Inflammatory macrophage treated with lipopolysaccharide for 4 hours (primary cell): ENCODE data around the gene TAF3.
"Not testable (repeated sequence)": the region's sequence is repeated elsewhere in the genome, so short reads cannot be mapped to it uniquely, and the experiment has no call there.

Experiments
- DNase-seq: peaks from one replicate; pipeline ENCODE4 v3.0.0-alpha.2; 2020

Gene TAF3

DNA sequence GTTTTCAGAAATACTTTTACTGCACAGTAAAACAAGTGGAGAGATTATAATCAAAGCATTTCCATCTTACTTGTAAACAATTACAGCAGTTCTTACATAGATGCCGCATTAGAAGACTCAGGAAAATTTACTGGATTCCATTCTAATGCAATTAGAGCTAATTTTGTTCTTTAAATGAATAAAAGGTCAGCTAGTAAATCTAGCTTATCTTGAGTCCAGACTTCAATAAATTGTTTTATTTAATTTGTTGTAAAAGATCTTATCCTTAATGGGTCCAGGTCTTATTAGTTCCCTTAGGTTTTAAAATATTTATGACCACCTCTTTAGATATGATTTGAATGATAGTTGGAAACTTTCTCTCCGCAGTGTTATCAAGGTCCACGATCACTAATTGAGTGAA is 166.0 kb downstream of the TAF3 start:
- DNase-seq: no peak

DNA sequence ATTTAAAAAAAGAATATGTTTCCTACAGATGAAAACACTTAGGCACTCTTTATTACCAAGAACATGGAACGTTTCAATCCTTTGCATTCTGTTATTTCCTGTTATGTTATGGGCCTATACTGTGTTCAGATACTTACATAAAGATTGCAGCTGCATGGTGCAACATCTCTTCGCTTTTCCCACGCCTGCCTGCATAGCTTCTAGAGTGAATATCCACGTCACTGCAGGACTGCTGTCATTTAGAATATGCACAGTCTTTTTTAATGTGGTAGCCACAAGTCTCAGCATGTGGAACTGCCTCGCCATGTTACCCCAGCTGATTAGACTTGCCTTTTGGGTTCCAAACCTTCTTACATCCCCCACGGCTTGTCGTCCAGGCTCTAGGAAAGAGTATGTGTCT is 166.6 kb downstream of the TAF3 start:
- no peak for DNase-seq

DNA sequence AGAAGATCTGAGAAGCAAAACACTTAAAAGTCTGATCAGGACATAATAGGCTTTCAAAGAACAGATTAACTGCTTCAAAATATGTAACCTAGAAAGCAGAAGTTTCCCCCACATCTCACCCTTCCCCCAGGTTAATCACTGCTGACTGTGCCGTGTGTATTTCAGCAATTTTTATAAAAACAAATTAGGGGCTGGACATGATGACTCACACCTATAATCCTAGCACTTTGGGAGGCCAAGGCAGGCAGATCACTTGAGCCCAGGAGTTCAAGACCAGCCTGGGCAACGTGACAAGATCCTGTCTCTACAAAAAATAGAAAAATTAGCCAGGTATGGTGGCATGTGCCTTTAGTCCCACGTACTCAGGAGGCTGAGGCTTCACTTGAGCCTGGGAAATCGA is 168.5 kb downstream of the TAF3 start:
- peak; percentile 16 for DNase-seq

DNA sequence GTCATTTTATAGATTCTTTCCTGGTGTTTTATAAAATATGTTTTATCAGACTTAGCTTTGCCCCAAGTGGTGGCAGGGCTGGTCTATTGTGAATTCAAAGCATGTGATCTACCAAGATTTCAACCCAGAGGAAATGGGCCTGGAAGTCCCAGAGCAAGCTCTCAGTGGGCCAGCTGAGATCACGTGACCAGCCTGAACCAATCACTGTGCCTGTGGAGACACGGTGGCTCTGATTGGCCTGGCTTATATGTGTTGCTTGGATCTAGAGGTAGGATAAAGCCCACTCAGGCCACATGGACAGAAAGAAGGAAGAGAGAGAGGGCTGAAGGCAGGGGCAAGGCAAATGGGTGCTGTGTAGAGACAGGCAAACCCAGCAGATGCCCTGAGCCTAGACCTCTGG is 170.7 kb downstream of the TAF3 start:
- DNase-seq: no peak

GRCh38 chr10:7998831-7999230 is 180.5 kb downstream of the TAF3 start:
- DNase-seq: no peak

GRCh38 chr10:8004469-8005000 is 186.2 kb downstream of the TAF3 start:
- no peak for DNase-seq

DNA sequence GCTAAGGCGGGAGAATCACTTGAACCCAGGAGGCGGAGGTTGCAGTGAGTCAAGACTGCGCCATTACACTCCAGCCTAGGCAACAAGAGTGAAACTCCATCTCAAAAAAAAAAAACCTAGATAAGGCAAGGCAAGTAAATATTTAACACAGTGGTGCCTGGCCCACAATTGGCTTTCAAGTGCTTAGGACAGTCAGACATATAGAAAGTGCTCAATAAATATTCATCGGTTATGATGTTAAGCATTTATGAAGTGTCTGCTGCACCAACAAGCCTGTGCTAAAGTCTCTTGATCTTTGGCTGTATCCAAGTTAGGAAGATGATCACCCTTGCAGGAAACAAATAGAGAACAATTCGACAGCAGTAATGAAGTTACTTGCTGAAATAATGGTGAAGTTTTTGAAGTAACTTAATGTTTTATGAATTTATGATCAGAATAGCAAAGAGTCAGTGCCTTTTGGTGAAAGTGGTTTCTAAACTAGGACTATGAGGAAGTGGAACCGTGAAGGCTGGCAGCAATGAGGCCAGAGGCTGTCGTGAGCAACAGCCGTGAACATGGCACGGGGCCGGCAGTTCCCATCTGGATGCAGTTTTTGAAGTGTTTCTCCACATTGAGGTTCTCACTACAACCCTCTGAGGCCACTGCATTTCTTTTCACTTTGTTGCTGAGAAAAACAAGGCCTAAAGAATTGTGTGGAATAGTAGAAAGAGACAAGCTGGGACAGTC is 188.1 kb downstream of the TAF3 start:
- peak; percentile 18 for DNase-seq

DNA sequence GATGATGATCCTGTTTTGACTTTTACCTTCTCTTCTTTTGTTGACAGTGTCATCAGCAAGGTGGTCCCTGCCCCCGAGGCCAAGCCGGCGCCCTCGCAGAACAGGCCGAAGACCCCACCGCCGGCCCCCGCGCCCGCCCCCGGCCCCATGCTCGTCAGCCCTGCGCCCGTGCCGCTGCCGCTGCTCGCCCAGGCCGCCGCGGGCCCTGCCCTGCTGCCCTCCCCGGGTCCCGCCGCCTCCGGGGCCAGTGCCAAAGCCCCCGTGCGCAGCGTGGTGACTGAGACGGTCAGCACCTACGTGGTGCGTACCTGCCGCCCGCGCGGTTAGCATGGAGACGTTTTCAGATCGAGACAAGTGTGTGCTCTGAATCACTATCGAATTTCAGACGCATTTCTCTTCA is 190.7 kb downstream of the TAF3 start:
- DNase-seq: no peak

DNA sequence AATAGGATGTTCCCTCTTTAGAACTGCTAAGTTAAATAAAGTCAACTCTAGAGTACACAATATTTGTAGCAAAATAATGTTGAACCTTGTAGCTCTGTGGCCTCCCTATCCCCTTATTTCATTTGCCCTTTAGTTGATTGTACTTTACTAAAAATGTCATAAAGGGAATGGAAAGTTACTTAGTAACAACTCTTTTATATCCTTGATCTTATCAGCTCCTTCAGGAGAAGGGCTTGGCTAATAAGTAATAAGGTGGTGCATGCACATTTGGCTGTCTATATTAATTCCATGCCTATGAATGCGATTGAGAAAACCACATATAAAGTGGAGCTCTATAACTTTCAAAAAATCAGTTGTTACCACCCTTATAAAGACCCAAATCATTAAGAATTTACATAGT is 194.7 kb downstream of the TAF3 start:
- DNase-seq: no peak

DNA sequence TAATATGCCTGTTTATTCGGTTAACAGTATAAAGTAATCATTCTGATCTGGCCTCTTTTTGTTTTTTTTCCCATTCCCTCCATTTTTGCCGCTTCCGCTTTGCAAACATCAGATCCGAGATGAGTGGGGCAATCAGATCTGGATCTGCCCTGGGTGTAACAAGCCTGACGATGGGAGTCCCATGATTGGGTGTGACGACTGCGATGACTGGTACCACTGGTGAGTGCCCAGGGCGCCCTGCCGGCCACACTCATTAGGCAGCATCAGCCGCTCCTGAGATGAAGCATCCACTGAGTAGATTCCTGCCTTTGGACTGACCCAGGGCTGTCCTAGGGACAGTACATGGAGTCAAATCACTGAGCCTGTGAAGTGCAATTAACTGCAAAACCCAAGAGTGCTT is 195.3 kb downstream of the TAF3 start:
- DNase-seq: no peak

GRCh38 chr10:8014649-8015048 is 196.3 kb downstream of the TAF3 start:
- no peak for DNase-seq

- no peak for DNase-seq
These were observed 199.0 kb downstream of the TAF3 start for GRCh38 chr10:8017277-8017676.

- no peak for DNase-seq
These were observed 205.0 kb downstream of the TAF3 start for GRCh38 chr10:8023321-8023720.

DNA sequence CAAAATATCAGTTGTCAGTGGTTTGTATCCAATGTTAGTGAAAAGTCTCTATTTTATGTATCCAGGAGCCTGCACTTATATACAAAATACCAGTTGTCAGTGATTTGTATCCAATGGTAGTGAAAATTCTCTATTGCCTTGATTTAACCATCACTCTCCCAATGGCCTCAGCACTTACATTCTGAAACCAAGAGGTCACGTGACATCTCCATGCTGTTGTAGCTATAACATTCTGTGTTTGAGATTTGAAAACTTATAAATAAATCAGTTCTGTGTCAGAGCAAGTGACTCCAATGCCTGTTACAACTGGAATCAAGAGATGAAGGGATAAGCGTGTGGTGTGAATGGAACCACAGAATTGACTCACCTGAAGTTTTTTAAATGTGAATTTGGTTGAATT is 205.5 kb downstream of the TAF3 start:
- no peak for DNase-seq

GRCh38 chr10:8026349-8027259 is 208.3 kb downstream of the TAF3 start:
- no peak for DNase-seq

GRCh38 chr10:8031211-8031610 is 212.9 kb downstream of the TAF3 start:
- not testable (repeated sequence) for DNase-seq

- DNase-seq: no peak
These were observed 214.3 kb downstream of the TAF3 start for GRCh38 chr10:8032558-8032957.

GRCh38 chr10:8033812-8034465 is 215.6 kb downstream of the TAF3 start:
- DNase-seq: no peak

DNA sequence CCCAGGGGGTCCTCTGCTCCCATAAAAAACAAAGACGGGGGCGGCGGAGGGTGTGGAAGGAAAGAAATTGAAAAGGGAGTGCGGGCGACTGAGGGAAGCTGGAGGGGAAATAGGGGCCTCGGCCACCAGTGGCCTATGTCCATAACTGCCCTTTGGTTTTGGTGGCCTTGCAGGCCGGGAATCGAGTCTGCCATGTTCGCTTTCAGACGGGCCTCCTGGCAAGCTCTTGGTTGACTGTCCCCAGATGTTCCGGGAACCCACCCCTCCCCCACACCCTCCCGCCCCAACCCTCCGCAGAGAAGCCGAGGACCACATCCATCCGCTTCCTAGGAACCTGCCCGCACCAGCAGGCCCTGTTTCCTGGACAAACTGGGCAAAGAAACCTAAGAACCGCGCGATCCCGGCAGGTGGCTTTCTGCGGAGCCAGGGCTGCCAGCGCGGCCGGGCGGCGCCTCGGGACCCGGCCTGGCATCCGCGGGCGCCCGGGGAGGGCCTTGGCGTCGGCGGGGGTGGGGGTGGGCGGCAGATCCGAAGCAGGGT is 216.2 kb downstream of the TAF3 start:
- no peak for DNase-seq

- no peak for DNase-seq
These were observed 216.8 kb downstream of the TAF3 start for GRCh38 chr10:8035006-8035640.

GRCh38 chr10:8035641-8036470 is 217.6 kb downstream of the TAF3 start:
- no peak for DNase-seq
